HG02973 (cell line): ENCODE data around the gene DPM2.

ENCODE experiments used
- ATAC-seq: cut with Tn5 transposase; IDR thresholded peaks from one replicate; pipeline ENCODE4 v1.9.1; 2021; ENCODE audit warnings: moderate library complexity; ENCODE audit not compliant: unreplicated experiment

Gene DPM2

DNA sequence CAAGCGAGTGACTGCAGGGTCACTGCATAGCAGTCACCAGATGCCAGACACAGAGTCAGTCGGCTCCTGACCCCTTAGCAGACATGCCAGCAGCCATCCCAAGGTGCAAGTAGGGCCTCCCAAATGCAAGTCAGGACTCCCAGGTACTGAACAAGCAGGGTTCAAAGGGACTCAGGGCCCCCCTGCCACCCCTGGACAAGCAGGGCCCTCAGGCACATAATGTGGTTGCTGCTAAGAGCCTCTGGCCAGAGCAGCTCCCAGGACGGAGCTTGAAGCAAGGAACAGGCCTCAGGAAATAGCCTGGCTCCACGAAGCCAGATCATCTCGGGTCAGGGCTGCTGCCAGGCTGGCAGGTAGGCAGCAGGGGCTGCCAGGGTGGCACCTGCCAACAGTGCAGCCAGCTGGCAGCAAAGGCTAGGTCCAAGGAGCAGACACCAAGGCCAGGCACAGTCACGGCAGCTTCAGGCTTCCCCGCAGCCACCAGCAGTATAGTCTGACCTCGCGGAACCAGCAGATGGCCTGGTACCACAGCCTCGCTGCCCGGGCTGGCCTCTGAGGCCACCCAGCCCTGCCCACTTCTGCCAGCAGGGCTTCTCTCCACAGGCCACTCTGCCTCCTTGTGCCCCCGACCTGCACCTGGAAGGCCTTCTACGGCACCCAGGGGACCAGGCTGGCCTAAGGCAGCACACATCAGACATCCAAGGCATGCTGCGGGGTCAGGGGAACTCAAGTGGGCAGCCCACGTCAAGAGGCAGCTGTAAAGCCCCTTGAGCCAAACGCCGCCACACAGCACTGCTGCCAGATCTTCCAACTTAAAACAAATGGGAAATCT, 35.7 kb upstream of the DPM2 start:
- no peak for ATAC-seq

GRCh38 chr9:127972236-127972871, 34.7 kb upstream of the DPM2 start:
- no peak for ATAC-seq

GRCh38 chr9:127971357-127972235, 33.9 kb upstream of the DPM2 start:
- ATAC-seq: no peak

DNA sequence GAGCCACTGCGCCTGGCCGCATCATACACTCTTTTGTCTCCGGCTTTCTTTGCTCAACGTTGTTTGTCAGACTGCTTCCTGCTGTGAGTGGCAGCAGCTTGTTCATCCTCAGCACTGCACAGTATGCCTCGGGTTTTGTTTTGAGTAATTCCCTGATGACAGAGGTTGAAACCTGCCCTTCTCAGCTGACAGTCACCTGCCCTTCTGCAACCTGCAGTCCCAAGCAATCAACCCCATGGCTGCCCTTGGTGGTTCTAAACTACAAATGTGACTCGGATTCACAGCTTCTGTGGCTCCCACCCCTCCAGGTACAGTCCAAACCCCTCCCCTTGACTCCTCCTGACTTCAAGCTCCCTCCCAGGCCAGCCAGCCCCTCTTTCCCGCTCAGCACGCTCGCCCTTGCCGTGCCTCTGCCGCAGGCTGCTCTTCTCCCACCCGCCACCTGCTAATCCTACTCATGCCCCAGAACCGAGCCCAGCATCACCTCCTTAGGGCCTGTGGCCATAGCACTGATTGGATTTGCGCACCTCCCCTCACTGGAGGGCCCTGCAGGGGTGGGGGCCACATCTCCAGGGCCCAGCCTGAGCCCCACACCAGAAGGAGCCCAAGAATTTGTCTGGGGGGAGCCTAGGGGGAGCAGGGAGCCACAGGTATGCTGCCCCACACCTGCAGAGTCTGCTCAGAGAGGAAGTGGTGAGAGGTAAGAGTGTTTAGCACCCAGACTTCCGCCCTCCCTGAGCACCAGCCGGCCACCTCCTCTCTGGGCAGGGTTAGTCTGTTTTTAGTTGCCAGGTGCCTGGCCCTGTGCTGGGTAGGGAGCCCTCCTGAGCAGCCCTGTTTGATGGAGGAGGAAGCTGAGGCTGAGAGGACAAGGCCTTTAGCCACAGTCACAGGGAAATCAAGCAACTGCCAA, 33.0 kb upstream of the DPM2 start:
- ATAC-seq: peak; percentile 73

GRCh38 chr9:127968700-127969383, 31.2 kb upstream of the DPM2 start:
- no peak for ATAC-seq

- no peak for ATAC-seq
Measured at GRCh38 chr9:127968042-127968441, 30.4 kb upstream of the DPM2 start.

- ATAC-seq: no peak
Measured at GRCh38 chr9:127967151-127967809, 29.6 kb upstream of the DPM2 start.

DNA sequence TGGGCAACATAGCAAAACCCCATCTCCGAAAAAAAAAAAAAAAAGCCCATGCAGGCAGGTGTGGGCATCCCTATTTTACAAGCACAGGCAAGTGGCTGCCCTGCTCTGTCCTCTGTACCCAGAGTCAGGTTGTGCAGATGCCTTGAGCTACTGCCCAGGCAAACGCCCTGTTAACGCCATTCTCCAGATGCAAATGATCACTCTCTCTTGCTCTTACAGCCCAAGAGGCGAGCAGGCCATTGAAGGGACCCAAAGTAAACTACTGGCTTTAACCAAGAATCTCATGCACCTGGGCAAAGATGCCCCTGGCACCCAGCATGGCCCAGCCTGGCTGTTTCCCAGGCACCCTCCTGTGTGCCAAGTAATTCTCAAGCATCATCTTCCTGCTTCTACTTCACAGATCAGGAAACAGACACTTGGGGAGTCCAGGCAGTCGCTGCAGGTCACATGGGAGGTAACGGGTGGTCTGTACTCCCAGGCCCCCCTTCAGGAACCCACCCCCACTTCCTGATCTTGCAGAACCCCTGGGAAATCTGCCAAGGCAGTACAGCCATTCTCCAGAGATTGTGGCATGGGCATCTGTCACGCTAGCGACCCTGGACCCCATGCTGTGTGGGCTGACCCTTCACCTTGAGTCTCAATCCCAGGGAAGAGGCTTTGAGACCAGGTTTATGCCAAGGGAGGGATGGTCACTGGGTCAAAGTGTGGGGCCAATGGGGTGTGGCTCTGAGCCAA, 28.9 kb upstream of the DPM2 start:
- no peak for ATAC-seq

DNA sequence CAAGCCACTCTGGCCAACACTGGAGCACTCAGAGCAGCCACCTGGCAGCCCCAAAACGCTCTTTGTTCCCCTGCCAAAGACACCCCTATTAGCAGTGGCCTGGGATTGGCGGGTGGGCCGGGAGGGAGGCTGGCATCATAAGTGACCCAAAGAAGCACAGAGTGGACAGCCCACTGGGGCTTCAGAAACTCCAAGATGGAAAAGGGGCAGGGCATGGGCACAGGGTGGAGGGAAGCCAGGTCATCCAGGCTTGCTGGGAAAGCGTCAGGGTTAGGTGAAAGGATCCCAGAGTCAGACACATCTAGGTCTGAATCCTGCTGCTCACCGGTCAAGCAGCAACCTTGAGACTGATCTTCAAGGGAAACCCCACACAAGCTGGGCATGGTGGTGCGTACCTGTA, 28.3 kb upstream of the DPM2 start:
- ATAC-seq: no peak

DNA sequence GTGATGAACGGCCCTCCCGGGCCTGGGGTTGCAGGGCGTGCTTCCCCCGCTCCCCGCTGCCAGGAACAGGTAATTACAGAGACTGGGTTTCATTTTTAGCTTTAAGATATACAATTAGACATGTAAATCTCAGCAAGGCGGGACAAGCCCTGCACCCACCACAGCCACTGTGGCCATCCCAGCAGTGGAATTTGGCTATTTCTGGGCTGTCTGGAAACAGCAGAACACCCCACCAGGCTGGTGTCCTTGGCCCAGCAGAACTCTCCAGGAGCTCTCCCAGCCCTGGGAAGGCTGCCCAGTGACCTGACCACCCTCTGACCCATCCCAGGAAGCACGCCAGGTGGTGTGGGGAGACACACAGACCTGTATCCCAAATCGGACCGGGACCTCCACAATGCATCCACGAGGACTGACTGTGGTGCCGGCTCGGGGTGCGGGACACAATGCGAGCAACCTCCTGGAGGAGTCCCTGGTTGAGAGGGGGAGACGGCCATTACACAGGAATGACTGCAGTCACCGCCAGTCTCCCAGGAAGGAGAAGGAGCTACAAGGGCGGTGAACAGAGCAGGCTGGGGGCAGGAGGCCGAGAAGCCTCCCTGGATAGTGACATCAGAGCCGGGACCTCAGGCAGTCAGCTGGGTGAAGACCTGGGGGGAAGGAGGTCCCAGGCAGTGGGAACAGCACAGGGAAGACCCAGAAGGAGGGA, 25.9 kb upstream of the DPM2 start:
- ATAC-seq: no peak

DNA sequence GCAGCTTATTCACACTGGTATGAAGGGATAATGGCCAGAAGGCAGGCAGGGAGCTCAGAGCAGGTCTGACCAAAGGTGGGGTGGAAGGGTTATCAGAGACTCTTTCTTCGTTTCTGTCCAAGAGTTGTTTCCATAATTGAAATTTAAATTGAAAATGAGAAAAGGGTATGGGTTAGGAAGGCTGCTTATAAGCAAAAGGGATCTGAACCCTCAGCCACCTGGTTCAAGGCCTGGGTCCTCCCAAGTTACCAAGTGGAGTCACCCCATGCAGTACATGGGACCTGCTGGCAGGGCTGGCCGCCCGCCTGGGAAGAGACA, 25.3 kb upstream of the DPM2 start:
- ATAC-seq: no peak

DNA sequence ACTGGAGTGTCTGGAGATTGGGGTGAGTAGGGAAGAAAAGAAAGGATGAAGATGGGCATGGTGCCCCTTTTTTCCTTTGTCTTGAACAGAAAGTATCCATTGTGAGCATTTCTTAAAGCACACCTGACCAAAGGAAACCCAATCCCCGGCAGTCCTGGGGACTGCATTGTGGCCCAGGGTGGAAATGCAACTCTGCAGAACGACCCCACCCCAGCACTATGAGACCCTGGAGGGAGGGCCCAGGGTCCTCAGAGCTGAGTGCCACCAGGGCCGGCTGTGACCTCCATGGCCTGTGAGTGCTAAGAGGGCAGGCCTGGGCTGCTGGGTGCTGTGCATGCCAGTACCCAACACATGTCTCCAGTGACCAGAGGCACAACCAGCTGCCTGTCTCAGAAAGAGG, 24.6 kb upstream of the DPM2 start:
- no peak for ATAC-seq

GRCh38 chr9:127961613-127962155, 24.0 kb upstream of the DPM2 start:
- ATAC-seq: no peak

GRCh38 chr9:127961155-127961490, 23.5 kb upstream of the DPM2 start:
- no peak for ATAC-seq

GRCh38 chr9:127960410-127961154, 22.9 kb upstream of the DPM2 start:
- ATAC-seq: no peak

GRCh38 chr9:127959841-127960409, 22.3 kb upstream of the DPM2 start:
- no peak for ATAC-seq

- no peak for ATAC-seq
Measured at GRCh38 chr9:127959398-127959797, 21.7 kb upstream of the DPM2 start.
